SU-DHL-6 (cell line): Measurements from ENCODE around the gene CTXN3.

ENCODE experiments used
- CTCF ChIP-seq: fragments of 200-600 bp; sonication (generic); IDR thresholded peaks from one replicate; pipeline ENCODE4 v1.5.1; 2017; ENCODE audit warnings: antibody characterized with exemption, mild to moderate bottlenecking, low read length, moderate library complexity; ENCODE audit not compliant: insufficient read depth, poor library complexity, severe bottlenecking
- EZH2phosphoT487 ChIP-seq: fragments of 200-600 bp; sonication (generic), shearing (Covaris generic); conservative IDR thresholded peaks from 2 replicates; pipeline ENCODE4 v1.6.1; 2018; ENCODE audit warnings: mild to moderate bottlenecking, antibody characterized with exemption, low read length, moderate library complexity, mixed read lengths

GRCh38 chr5:127602481-127602880 is 46.4 kb upstream of the CTXN3 start:
- TF ChIP-seq CTCF: no peak
- no peak for TF ChIP-seq EZH2phosphoT487
